C4-2B (cell line): Measurements from ENCODE around the gene MICAL2.
A peak's percentile ranks its signal among the peaks of the same experiment; 100 is the strongest.

Experiments used
- CTCF ChIP-seq: fragments of 450-650 bp; conservative IDR thresholded peaks from 2 replicates; pipeline ENCODE4 v1.5.1; 2017; ENCODE audit warnings: mild to moderate bottlenecking
- ZFX ChIP-seq: fragments of 450-650 bp; IDR thresholded peaks from 2 replicates; pipeline ENCODE4 v1.6.1; 2017

- peak; percentile 94 for TF ChIP-seq CTCF
- TF ChIP-seq ZFX: no peak
Measured at GRCh38 chr11:12281571-12282478, 171.4 kb downstream of the MICAL2 start.
